GM19395 (cell line): Measurements from ENCODE around the gene SLCO4A1.
"Not testable (repeated sequence)": the region's sequence is repeated elsewhere in the genome, so short reads cannot be mapped to it uniquely, and the experiment has no call there.

ENCODE experiments used
- ATAC-seq: cut with Tn5 transposase; IDR thresholded peaks from one replicate; pipeline ENCODE4 v1.9.1; 2021; ENCODE audit warnings: mild to moderate bottlenecking, moderate library complexity; ENCODE audit not compliant: unreplicated experiment

SLCO4A1 gene

GRCh38 chr20:62679978-62680589 lies 37.8 kb downstream of the SLCO4A1 start:
- ATAC-seq = no peak

DNA sequence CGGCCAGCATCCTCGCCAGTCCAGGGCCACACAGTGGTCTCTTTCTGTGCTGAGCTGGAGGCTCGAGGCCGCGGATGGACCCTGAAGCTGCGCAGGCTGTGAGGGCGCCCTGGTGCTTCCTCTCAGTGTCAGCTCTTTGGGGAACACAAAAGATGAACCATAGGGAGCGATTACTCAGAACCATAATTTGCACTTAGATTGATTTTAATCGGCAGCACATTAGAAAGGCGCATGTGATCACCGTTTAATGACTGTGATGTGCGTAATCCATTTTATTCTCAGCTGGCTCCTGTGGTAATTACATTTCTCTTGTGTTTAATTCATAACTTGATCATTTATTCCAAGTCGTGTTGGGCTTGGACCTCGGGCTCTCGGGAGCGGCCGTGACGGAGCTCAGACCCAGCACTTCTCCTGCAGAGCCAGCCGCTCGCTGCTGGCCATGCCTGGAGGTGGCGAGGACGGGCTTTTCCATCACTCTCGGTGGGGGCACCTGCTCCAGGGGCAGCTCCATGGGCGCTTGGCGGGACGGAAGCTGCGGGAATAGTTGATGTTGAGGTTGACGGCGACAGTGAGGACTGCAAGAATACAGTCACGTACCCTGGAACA lies 40.7 kb downstream of the SLCO4A1 start:
- no peak for ATAC-seq

DNA sequence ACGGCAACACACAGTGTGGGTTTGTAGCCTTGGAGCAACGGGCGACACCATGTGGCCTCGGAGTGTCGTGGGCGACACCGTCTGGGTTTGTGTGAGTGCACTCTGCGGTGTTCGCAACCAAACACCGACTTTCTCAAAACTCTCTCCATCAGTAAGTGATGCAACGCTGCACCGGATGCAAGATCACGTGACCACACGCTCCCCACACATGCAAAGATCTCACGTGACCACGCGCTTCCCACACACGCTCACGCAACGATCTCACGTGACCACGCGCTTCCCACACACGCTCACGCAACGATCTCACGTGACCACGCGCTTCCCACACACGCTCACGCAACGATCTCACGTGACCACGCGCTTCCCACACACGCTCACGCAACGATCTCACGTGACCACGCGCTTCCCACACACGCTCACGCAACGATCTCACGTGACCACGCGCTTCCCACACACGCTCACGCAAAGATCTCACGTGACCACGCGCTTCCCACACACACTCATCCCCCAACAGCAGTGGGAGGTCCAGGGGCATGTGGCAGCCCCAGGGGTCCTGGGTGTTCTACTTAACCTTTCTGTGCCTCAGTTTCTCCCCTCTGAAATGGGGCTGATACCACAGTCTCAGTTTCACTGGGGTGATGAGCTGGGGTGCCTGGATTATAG lies 41.5 kb downstream of the SLCO4A1 start:
- ATAC-seq = not testable (repeated sequence)

GRCh38 chr20:62684981-62685380 lies 42.7 kb downstream of the SLCO4A1 start:
- no peak for ATAC-seq

DNA sequence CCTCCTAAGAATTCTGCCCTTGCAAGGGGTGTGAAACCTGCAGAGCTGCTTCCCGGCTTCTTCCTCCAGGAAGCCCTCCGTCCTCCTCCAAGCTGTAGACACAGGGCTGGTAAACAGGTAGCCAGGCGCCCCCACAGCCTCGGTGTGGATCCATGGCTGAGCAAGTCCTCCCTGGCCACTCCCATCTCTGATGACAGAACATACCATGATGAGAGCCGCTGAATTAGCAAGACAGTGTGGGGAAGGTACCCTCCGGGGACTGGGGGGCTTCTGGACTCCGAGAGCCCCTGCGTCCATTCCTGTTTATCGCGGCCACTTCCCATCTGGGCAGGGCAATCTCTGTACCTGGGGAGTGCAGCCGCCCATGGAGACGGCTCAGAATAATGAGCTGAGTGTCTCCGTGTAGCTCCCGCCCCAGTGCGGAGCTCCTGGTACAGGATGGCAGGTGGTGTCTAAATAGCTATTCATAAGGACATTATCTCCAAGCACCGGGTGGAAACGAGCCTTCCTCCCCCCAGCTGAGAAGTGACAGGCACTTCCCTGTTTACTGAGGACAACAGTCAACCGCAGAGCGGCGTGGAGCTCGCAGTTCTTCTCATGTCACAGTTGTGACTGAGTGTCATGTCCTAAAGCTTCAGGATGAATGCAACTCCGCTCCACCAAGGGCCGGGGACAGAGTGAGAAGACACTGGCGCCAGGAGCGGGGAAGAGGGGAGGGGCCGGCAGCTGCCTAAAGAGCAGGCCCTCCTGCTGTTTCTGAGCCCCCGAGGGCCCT lies 43.7 kb downstream of the SLCO4A1 start:
- ATAC-seq = no peak

GRCh38 chr20:62686869-62687830 lies 44.8 kb downstream of the SLCO4A1 start:
- no peak for ATAC-seq

DNA sequence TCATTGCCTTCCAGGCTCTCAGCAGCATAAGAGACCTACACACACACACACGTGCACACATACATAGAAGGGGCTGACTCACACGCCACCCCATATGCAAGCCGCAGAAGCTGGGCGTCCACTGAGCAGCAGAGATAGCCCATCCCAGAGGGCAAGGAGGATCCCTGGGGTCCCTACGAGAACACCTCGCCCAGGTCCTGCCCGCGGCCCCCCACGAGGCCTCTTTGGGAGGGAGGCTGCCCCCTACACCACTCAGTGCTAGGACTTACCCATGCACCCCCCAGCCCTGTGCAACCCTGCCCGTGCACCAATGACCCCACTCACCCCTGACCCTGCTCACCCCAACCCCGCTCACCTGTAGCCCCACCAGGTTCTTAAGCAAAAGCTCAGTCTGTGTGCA lies 45.8 kb downstream of the SLCO4A1 start:
- no peak for ATAC-seq

- no peak for ATAC-seq
Measured at GRCh38 chr20:62688855-62689460, 46.7 kb downstream of the SLCO4A1 start.

GRCh38 chr20:62689861-62690260 lies 47.6 kb downstream of the SLCO4A1 start:
- ATAC-seq = no peak

DNA sequence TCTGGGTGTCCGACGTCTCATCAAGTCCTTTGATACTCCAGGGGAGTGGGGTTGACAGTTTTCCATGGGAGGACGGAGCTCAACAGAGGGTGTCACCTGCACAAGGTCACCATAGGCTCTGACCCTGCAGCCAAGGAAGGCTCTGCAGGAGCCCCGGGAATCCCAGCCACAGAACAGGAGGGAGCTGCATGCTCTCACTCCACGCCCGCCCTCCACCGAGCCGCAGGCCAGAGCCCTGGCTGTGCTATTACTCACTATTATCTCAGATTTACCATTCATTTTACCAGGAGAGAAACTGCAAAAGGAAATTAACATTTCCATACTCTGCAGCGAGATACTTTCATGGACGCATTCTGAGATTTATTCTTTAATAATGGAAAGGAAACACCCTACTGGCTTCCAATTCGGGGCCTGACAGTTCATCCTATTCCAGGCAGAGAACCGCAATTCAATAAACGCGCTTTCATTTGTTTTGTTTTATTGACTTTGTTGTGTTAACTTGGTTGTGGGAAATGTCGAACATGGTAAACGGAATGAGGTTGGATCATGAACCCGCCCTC lies 48.0 kb downstream of the SLCO4A1 start:
- no peak for ATAC-seq

- ATAC-seq = no peak
Measured at GRCh38 chr20:62691487-62691886, 49.2 kb downstream of the SLCO4A1 start.

- ATAC-seq = no peak
Measured at GRCh38 chr20:62692176-62692575, 49.9 kb downstream of the SLCO4A1 start.

DNA sequence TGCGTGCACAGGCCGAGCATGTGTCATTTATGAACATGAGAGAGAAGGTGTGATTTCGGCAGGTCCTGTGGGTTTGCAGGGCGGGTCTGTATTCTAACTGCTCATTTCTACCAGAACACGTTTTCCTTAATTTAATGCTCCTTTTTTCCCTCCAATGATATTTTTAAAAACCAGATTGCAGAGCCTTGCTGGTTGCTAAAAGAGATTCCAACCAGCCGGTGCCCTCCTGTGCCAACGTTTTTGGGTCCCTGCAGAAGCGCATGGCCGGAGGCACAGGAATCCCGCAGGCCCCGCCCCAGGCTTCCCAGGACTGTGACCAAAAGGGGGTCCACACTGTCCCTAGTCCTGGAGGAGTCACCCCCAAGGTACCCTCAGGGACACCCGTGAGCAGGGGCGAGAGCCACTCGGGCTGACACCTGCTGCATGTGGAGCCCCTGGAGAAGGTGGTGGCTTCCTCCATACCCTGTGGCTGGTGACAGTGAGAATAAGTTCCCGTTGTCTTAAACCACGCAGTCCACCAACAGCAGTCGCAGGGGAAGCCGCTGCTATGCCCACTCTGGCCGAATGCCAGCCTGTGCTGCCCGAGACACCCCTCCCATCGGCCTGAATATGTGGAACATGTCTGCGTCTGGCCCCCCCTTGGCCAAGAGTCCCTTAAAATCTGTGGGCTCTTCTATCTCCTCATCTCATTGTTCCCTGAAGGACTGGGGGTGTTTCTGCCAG lies 50.7 kb downstream of the SLCO4A1 start:
- ATAC-seq = no peak

- no peak for ATAC-seq
Measured at GRCh38 chr20:62693524-62693922, 51.2 kb downstream of the SLCO4A1 start.

DNA sequence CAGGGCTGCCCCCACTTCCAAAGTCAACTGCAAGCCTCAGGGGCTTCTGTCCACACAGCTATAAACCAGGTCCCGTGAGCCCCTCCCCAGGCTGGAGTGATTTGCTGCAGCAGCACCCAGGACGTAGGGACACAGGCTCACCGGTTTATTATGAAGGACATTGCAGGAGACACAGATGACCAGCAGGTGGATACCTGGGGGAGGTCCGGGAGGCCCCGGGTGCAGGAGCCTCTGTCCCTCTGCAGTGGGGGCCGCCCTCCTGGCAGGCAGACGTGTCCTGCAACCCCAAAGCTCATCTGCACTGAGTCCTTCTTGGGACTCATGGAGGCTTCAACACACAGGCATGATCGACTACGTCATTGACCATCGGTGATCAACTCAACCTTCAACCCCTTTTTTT lies 51.8 kb downstream of the SLCO4A1 start:
- no peak for ATAC-seq

GRCh38 chr20:62694868-62695267 lies 52.6 kb downstream of the SLCO4A1 start:
- no peak for ATAC-seq

DNA sequence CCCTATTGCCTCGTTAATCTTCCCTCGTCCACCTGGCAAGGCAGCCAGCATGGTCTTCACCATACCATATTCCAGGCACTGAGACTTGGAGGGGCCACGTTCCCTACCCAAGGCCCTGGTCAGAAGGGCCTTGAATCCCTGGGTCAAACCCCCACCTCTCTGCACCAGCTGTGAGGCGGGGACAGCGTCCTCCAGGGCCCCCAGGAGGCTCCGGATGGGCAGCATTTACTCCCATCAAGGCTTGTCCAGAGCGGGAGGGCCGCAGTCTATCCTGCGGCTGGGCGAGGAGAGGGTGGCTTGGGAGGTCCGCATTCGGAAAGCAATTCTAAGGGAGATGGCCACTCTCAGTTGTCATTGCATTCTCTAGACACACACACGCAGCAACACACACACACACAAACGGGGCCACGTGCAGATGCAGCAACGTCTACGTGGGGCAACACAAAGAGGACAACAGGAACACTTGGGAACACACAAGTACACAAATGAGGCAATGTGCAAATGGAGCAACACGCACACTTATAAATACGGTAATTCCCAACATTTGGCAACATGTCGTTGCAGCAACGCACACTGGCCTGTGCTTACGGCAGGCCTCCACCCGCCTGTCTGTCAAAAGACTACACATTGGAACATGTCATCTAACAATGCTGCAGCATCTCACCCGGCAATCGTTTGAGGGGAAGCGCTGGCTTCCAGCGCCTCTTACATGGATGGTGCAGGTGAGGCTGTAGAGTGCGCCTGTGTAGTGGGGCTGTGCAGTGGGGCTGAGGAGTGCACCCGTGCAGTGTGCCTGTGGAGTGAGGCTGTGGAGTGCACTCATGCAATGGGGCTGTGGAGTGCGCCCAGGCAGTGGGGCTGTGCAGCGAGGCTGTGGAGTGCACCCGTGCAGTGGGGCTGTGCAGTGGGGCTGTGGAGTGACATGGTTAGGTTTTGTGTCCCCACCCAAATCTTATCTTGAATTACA lies 53.4 kb downstream of the SLCO4A1 start:
- ATAC-seq = no peak

- no peak for ATAC-seq
Measured at GRCh38 chr20:62696434-62696957, 54.2 kb downstream of the SLCO4A1 start.
